Stimulated activated naive CD4-positive, alpha-beta T cell (primary cell): ENCODE measurements around the gene HERC5.
"Not testable (repeated sequence)": the region's sequence is repeated elsewhere in the genome, so short reads cannot be mapped to it uniquely, and the experiment has no call there.

Source experiments
- DNase-seq, 6 experiments: peaks; one replicate each; lab custom pipeline; 2025; lab: John Stamatoyannopoulos, UW

The HERC5 gene

GRCh38 chr4:88448211-88448765, 8.6 kb upstream of the HERC5 start:
- DNase-seq: not testable (repeated sequence)

- no peak for DNase-seq
Observed at GRCh38 chr4:88448889-88449288, 8.0 kb upstream of the HERC5 start.

GRCh38 chr4:88449290-88449689, 7.6 kb upstream of the HERC5 start:
- DNase-seq: no peak

- DNase-seq: no peak
Observed at GRCh38 chr4:88451205-88451604, 5.7 kb upstream of the HERC5 start.

GRCh38 chr4:88452912-88453311, 4.0 kb upstream of the HERC5 start:
- no peak for DNase-seq

DNA sequence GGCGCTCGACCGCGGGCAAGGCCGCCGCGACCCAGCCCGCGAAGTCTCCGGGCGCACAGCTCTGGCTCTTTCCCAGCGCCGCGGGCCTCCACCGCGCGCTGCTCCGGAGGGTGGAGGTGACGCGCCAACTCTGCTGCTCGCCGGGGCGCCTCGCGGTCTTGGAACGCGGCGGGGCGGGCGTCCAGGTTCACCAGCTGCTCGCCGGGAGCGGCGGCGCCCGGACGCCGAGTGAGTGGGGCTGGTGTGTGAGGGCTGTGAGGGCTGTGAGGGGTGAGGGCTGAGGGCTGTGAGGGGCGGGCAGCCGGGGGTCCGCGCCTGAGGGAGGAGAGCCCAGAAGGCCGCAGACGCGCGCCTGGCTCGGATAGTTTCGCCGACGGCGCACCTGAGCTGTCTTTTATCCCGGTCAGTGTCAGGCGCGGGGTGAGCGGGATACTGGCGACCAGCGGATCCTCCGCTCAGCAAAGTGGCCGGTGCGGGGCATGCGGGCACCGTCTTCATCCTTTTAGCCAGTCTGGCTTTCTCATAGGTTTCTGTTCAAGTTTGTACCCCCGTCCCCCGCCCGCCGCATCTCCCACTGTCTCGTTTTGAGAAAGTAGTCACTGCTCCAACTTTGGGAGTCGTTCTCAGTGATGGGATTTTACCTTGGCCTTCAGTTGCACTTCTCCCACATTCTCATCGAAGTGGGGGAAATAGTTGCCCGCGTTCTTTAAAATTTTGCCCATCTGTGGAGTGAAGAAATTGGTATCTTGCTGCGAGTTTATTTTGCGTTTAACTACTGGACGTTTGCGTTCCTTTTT, 586 bp downstream of the HERC5 start:
- DNase-seq: peak in 4 of 6 experiments; percentile 29 to 59 (median 52)

- DNase-seq: no peak
Observed at GRCh38 chr4:88458104-88458740, 1.3 kb downstream of the HERC5 start.

DNA sequence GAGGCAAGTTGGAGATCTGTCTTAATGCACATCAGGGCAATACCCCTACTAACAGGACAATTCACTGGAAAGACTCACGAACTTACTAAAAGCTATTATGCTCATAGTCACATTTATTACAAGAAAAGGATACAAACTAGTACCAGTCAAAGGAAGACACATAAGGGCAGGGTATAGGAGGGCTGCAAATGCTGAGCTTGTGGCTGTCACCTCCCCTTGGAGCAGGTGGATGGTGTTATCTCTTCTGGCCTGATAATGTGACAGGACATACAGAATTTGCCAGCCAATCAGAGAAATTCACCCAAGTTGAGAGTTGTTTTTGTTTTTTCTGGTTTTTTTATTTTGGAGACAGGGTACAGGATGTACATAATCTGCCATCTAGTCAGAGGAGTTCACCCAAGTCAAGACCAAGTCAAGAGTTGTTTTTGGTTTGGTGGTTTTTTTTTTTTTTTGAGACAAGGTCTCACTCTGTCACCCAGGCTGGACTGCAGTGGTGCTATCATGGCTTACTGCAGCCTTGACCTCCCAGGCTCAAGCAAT, 8.8 kb downstream of the HERC5 start:
- no peak for DNase-seq

DNA sequence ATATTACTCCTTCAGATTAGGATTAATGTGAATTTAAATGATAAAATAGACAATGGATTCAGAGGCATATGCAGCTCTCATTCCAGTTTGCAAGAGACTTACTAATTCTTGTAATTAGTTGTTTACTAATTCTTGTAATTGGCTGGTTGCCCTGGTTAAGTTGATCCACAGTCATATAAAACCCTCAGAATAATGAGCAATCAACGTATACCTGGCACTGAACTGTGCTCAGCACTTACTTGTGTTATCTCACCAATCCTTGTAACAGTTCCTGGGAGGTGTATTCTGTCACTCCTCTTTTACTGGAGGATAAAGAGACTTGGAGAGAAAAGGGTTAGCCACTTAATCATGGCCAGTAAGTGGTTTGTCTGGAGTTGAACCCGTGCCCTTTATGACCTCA, 10.5 kb downstream of the HERC5 start:
- DNase-seq: no peak

GRCh38 chr4:88477229-88477860, 20.4 kb downstream of the HERC5 start:
- no peak for DNase-seq

- no peak for DNase-seq
Observed at GRCh38 chr4:88478247-88478646, 21.3 kb downstream of the HERC5 start.

DNA sequence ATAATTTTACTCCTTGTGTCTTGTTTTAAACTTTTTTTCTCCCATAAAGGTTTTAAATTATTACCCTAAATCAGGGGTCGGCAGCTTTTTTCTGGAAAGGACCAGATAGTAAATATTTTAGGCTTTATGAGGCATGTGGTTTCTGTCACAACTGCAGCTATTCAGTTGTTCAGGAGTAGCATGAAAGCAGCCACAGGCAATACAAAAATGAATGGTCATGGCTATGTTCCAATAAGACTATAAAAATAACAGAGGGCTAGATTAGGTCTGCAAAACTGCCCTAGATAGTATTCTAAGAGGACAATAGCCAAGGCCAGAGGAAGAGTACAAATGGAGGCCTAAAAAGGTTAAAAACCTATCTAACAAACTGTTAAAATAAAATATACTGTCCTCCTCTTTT, 24.6 kb downstream of the HERC5 start:
- no peak for DNase-seq

DNA sequence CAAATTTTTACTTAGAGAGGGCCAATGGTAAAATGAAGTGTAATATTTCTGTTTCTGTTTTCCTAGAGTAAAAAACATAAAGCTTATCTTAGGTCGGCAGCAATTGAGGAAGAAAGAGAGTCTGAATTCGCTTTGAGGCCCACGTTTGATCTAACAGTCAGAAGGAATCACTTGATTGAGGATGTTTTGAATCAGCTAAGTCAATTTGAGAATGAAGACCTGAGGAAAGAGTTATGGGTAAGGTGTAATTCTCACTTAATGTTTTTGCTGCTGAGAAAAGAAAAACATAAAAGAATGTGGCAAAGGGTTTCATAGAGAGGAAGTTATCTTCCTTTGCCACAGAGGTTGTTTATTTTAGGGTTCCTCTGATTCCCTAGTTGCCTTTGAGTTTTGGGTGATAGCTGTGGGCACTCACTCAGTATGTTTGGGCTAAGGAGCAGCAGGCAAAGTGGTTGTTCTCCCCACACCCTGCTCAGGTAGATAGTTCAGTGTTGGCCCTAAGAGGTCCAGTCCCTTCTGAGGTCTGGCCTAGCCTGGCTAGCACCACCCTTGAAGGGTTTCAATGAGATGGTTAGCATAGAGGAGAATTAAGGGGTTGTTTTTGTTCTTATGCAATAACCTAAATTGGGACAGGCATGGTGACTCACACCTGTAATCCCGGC, 32.3 kb downstream of the HERC5 start:
- DNase-seq: peak in 1 of 6 experiments; percentile 11

DNA sequence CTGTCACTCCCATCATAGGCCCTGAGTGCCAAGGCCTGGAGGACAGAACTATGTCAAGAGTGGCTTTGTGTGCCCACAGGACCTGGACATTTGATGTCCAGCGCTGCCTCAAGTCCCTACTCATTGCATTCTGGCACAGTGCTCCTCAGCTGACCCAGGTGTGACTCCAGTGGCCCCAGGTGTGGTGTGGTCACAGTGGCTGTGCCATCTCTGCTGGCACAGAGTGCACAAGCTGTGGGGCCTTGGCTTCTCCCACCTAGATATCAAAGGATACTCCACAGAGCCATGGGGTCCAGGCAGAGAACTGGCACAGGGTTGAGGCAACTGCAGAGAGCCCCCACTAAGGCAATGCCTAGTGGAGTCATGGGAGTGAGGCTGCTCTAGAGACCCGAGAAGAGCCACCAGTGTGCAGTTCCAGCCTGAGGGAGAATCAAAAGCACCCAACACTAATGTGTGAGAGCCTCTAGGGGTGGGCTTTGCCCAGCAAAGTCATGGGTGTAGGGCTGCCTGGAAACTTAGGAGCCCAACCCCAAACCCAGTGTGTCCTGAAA, 41.0 kb downstream of the HERC5 start:
- DNase-seq: no peak

DNA sequence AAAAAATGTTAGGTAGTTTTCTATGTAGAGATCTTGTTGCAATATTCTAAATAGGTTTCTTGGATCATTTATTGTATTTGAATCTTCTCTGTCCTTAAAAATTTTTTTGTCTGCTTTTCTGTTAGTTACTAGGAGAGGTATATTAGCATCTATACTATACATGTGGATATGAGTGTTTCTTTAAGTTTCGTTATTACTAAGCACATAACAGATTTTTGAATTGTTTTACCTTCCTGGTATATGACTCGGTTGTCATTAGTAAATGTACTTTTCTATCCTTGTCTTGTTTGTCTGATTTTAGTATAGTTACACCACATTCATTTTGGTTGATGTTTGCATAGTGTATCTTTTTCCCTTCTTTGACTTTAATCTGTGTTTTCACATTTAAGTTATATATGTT, 46.4 kb downstream of the HERC5 start:
- no peak for DNase-seq

- DNase-seq: no peak
Observed at GRCh38 chr4:88511236-88511635, 54.3 kb downstream of the HERC5 start.

- DNase-seq: no peak
Observed at GRCh38 chr4:88514557-88515511, 57.9 kb downstream of the HERC5 start.

DNA sequence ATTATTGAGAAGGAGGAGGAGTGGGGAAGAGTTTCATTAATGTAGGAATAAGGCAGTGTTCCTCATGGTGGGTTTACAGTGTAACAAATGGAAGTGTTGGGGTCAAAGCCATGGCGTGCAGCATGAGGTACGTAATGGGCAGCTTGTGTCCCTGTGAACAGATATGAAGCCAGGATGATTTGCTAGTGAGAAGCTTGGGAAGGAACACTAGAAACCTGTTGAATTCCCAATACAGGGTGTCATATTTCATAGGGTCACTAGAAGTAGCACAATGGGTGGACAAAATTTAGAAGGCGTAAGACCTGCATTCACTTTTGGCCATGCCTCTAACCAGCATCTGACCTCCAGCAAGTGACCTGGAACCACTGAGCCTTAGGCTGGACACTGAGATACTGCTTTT, 59.8 kb downstream of the HERC5 start:
- DNase-seq: no peak

- DNase-seq: no peak
Observed at GRCh38 chr4:88517825-88518224, 60.9 kb downstream of the HERC5 start.

GRCh38 chr4:88518911-88519310, 62.0 kb downstream of the HERC5 start:
- no peak for DNase-seq
